CD14-positive monocyte (primary cell): Measurements from ENCODE around the gene NIPAL4. TPM values are rescaled to one million over a fixed set of nuclear protein-coding genes. Genes with fewer than 3 reads are reported as not detected.

Experiments used
- DNase-seq, 3 donors: peaks; one replicate each; pipeline ENCODE4 v3.0.0-alpha.2; 2011 to 2022
- H2AFZ ChIP-seq: 2 replicates; pipeline ENCODE4 v1.6.0; 2012; ENCODE audit warnings: mild to moderate bottlenecking, low read depth, low read length, inconsistent platforms; ENCODE audit not compliant: insufficient read depth, poor library complexity, severe bottlenecking
- H3K27ac ChIP-seq, 2 donors: 1 replicate in 1 of 2; 2 replicates in 1 of 2; pipeline ENCODE4 v1.5.1; 2012 to 2013; ENCODE audit warnings: low read length in 2 of 2, control low read depth in 1 of 2, inconsistent platforms in 1 of 2, low read depth in 1 of 2, mild to moderate bottlenecking in 1 of 2
- H3K27me3 ChIP-seq, 2 donors: one replicate each; pipeline versions ENCODE4 v1.6.0 to v1.6.1; 2011 to 2013; ENCODE audit warnings: low read length in 2 of 2; ENCODE audit not compliant: control insufficient read depth in 2 of 2, insufficient read depth in 2 of 2
- H3K36me3 ChIP-seq, 2 donors: replicated peaks in 1 of 2; 1 replicate in 1 of 2; 2 replicates in 1 of 2; pipeline versions ENCODE4 v1.5.1 to v1.6.1; 2012 to 2013; ENCODE audit warnings: low read length in 2 of 2, control low read depth in 1 of 2, inconsistent platforms in 1 of 2, mild to moderate bottlenecking in 1 of 2; ENCODE audit not compliant: insufficient read depth in 2 of 2, control insufficient read depth in 1 of 2
- H3K4me1 ChIP-seq, 2 donors: 1 replicate in 1 of 2; 2 replicates in 1 of 2; pipeline versions ENCODE4 v1.5.1 to v1.6.1; 2012 to 2013; ENCODE audit warnings: low read length in 2 of 2, control low read depth in 1 of 2, inconsistent platforms in 1 of 2, mild to moderate bottlenecking in 1 of 2, moderate library complexity in 1 of 2; ENCODE audit not compliant: insufficient read depth in 2 of 2, control insufficient read depth in 1 of 2
- H3K4me2 ChIP-seq: replicated peaks from 2 replicates; pipeline ENCODE3; 2012; ENCODE audit warnings: low read length, moderate library complexity, mild to moderate bottlenecking; ENCODE audit not compliant: poor library complexity, severe bottlenecking; ENCODE audit errors: extremely low read depth
- H3K4me3 ChIP-seq, 3 experiments: fragments of 200-600 bp in 1 of 3; sonication (generic) in 1 of 3; replicated peaks in 1 of 3; 1 replicate in 2 of 3; 2 replicates in 1 of 3; pipeline ENCODE4 v1.5.1; 2011 to 2013; ENCODE audit warnings: low read length in 3 of 3, mild to moderate bottlenecking in 3 of 3, control low read depth in 2 of 3, low read depth in 2 of 3, inconsistent platforms in 1 of 3, moderate library complexity in 1 of 3
- H3K79me2 ChIP-seq: 2 replicates; pipeline ENCODE4 v1.6.0; 2012; ENCODE audit warnings: mild to moderate bottlenecking, control low read depth, inconsistent platforms, low read length, moderate library complexity; ENCODE audit not compliant: insufficient read depth
- H3K9ac ChIP-seq: 2 replicates; pipeline ENCODE4 v1.6.0; 2017; ENCODE audit warnings: low read length, mild to moderate bottlenecking; ENCODE audit not compliant: insufficient read depth, poor library complexity, severe bottlenecking
- H3K9me3 ChIP-seq, 2 donors: replicated peaks in 1 of 2; 1 replicate in 1 of 2; 2 replicates in 1 of 2; pipeline versions ENCODE4 v1.5.1 to v1.6.1; 2012 to 2013; ENCODE audit warnings: low read length in 2 of 2, control low read depth in 1 of 2; ENCODE audit not compliant: control insufficient read depth in 1 of 2, insufficient read depth in 1 of 2
- H4K20me1 ChIP-seq: 2 replicates; pipeline ENCODE4 v1.6.0; 2012; ENCODE audit warnings: mild to moderate bottlenecking, low read length, control low read depth, moderate library complexity; ENCODE audit not compliant: insufficient read depth
- H3K27ac Mint-ChIP-seq, 7 donors: one replicate each; pipeline ENCODE4 v1.8.0; 2020; ENCODE audit warnings: mild to moderate bottlenecking in 7 of 7, mixed read lengths in 7 of 7, moderate library complexity in 6 of 7, inconsistent platforms in 2 of 7
- H3K27me3 Mint-ChIP-seq, 3 donors: one replicate each; pipeline ENCODE4 v1.8.0; 2021 to 2022; ENCODE audit warnings: low read depth in 3 of 3, mild to moderate bottlenecking in 3 of 3, mixed read lengths in 3 of 3, moderate library complexity in 3 of 3, inconsistent platforms in 1 of 3
- H3K36me3 Mint-ChIP-seq, 2 donors: one replicate each; pipeline ENCODE4 v1.8.0; 2020; ENCODE audit warnings: mixed read lengths in 2 of 2, inconsistent platforms in 1 of 2, mild to moderate bottlenecking in 1 of 2
- H3K4me1 Mint-ChIP-seq: one replicate; pipeline ENCODE4 v1.8.0; 2020; ENCODE audit warnings: mild to moderate bottlenecking, mixed read lengths
- H3K4me3 Mint-ChIP-seq, 2 donors: one replicate each; pipeline ENCODE4 v1.8.0; 2020; ENCODE audit warnings: mild to moderate bottlenecking in 2 of 2, mixed read lengths in 2 of 2, moderate library complexity in 1 of 2
- H3K9me3 Mint-ChIP-seq, 7 donors: one replicate each; pipeline ENCODE4 v1.8.0; 2020 to 2022; ENCODE audit warnings: mixed read lengths in 7 of 7, mild to moderate bottlenecking in 6 of 7, moderate library complexity in 6 of 7, inconsistent platforms in 2 of 7
- CTCF ChIP-seq: fragments of 200-600 bp; IDR thresholded peaks from one replicate; pipeline ENCODE4 v1.8.0; 2022; ENCODE audit warnings: antibody characterized with exemption, mild to moderate bottlenecking
- WGBS: methylation state at CpG from one replicate; pipeline ENCODE4 v1.1.5; 2013; ENCODE audit warnings: missing lambda C conversion rate; ENCODE audit not compliant: insufficient coverage; 5-methylcytosine and 5-hydroxymethylcytosine counted together
- intact Hi-C, 2 donors: fragments of 100-400 bp; cut with micrococcal nuclease; formaldehyde crosslinking; loops; one replicate each; pipeline versions ENCODE4 v1.15.0 to v1.15.1; 2023
- polyA plus RNA-seq, 3 donors: library from polyadenylated mRNA; depleted of rRNA in 1 of 3; unstranded in 2 of 3; stranded (reverse) in 1 of 3; fragments of 300-500 nt in 2 of 3; fragments of >200 nt in 1 of 3; fragmentation: Illumina TruSeq in 2 of 3; gene quantifications; 1 replicate in 2 of 3; 2 replicates in 1 of 3; pipeline ENCODE4 v1.2.3, GENCODE V29; 2012 to 2021

The NIPAL4 gene
- polyA plus RNA-seq, 3 donors, result 0.04 to 2.3 TPM; not detected in 1

- H3K27ac ChIP-seq, result no peak overlapping the region
- peaks cover 34 to 93% of the 10 kb centered on the region in 2 donors for H3K36me3 ChIP-seq
- H3K4me1 ChIP-seq, result peaks cover 0 to 6% of the 10 kb centered on the region in 2 donors
- no peak overlapping the region for H2AFZ ChIP-seq
- H3K27me3 ChIP-seq, result no peaks in the 10 kb centered on the region
- intact Hi-C loops, result no loop called here
- DNase-seq, result no peak
- Mint-ChIP-seq H3K27me3 (peaks cover 0 to 1% (median 1%) of the 10 kb centered on the region in 3 donors), H3K4me3 (no peak overlapping the region), H3K36me3 (peaks cover 73 to 81% of the 10 kb centered on the region in 2 donors), H3K27ac (no peak overlapping the region), H3K4me1 (peaks cover 8% of the 10 kb centered on the region), H3K9me3 (peaks cover 0 to 4% (median 0%) of the 10 kb centered on the region in 7 donors)
- no peaks in the 10 kb centered on the region for H3K9me3 ChIP-seq
- TF ChIP-seq CTCF, result no peak
- no peaks in the 10 kb centered on the region for H4K20me1 ChIP-seq
- H3K4me3 ChIP-seq, result no peak overlapping the region
- H3K79me2 ChIP-seq, result no peaks in the 10 kb centered on the region
- H3K9ac ChIP-seq, result no peak overlapping the region
- 84% methylated on average over 7 of the region's 8 CpGs for WGBS
- no peak overlapping the region for H3K4me2 ChIP-seq
These were observed 53.2 kb downstream of the NIPAL4 start for GRCh38 chr5:157513182-157513581.

DNA sequence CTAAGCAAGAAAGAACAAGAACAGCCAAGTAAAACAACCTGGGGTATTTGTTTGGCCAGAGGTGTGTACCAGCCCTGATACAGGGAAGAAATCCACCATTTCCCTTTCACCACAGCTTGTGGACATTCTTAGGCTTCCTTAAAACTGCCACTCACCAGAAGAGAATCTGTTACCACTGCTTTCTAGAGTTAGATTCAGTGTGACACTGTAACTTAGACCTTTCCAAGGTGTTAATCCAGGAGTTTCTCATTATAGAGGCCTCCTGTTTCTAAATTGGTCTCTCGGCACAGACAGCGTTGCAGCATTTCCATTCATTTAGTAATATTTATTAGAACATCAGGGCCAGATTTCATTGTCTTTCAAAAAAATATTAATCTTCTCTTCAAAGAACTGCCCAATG lies 55.0 kb downstream of the NIPAL4 start:
- Histone ChIP-seq H3K27ac (no peak overlapping the region), H3K9ac (no peak overlapping the region), H4K20me1 (no peaks in the 10 kb centered on the region), H3K4me1 (peaks cover 0 to 6% of the 10 kb centered on the region in 2 donors), H3K79me2 (no peaks in the 10 kb centered on the region), H3K9me3 (no peaks in the 10 kb centered on the region), H3K27me3 (no peaks in the 10 kb centered on the region), H3K4me3 (no peak overlapping the region), H3K4me2 (no peak overlapping the region), H2AFZ (no peak overlapping the region), H3K36me3 (peaks cover 32 to 94% of the 10 kb centered on the region in 2 donors)
- Mint-ChIP-seq H3K36me3 (peaks cover 73 to 84% of the 10 kb centered on the region in 2 donors), H3K27me3 (peaks cover 1 to 2% (median 1%) of the 10 kb centered on the region in 3 donors), H3K27ac (no peak overlapping the region), H3K4me1 (peaks cover 8% of the 10 kb centered on the region), H3K9me3 (peaks cover 0 to 4% (median 0%) of the 10 kb centered on the region in 7 donors), H3K4me3 (no peak overlapping the region)
- intact Hi-C loops, result no loop called here
- no peak for TF ChIP-seq CTCF
- WGBS, result no CpG with 5 or more reads among the region's 2 CpGs
- DNase-seq, result no peak
